ENCODE measurements around the gene PRKAG1.

PRKAG1 gene

GRCh38 chr12:49019443-49020324 is 1.1 kb upstream of the PRKAG1 start:
- TF ChIP-seq POLR2A (IDR thresholded peaks at IDR 0.05; ENCODE audit: low read depth, low read length), result no peak
- no peak for FAIRE-seq
- no peak for DNase-seq (ENCODE audit: insufficient read length, low spot score)

GRCh38 chr12:49019120-49019430 is 499 bp upstream of the PRKAG1 start:
- TF ChIP-seq POLR2A (IDR thresholded peaks at IDR 0.05; ENCODE audit: low read depth, low read length), result no peak
- DNase-seq (ENCODE audit: insufficient read length, low spot score), result no peak
- no peak for FAIRE-seq

GRCh38 chr12:49017891-49018260 is 700 bp downstream of the PRKAG1 start:
- no peak for TF ChIP-seq POLR2A (IDR thresholded peaks at IDR 0.05; ENCODE audit: low read depth, low read length)
- no peak for FAIRE-seq
- no peak for DNase-seq (ENCODE audit: insufficient read length, low spot score)

GRCh38 chr12:49015196-49015595 is 3.4 kb downstream of the PRKAG1 start:
- TF ChIP-seq POLR2A (IDR thresholded peaks at IDR 0.05; ENCODE audit: low read depth, low read length), result no peak
- DNase-seq (ENCODE audit: insufficient read length, low spot score) (no peak), FAIRE-seq (no peak)

- DNase-seq (ENCODE audit: insufficient read length, low spot score) (no peak), FAIRE-seq (no peak)
- TF ChIP-seq POLR2A (IDR thresholded peaks at IDR 0.05; ENCODE audit: low read depth, low read length), result no peak
Measured at GRCh38 chr12:49014547-49014946, 4.0 kb downstream of the PRKAG1 start.

- DNase-seq (ENCODE audit: insufficient read length, low spot score) (no peak), FAIRE-seq (no peak)
- no peak for TF ChIP-seq POLR2A (IDR thresholded peaks at IDR 0.05; ENCODE audit: low read depth, low read length)
Measured at GRCh38 chr12:49013428-49013827, 5.1 kb downstream of the PRKAG1 start.

GRCh38 chr12:49012739-49013138 is 5.8 kb downstream of the PRKAG1 start:
- FAIRE-seq, result no peak
- no peak for TF ChIP-seq POLR2A (IDR thresholded peaks at IDR 0.05; ENCODE audit: low read depth, low read length)

GRCh38 chr12:49010092-49010668 is 8.4 kb downstream of the PRKAG1 start:
- TF ChIP-seq POLR2A (IDR thresholded peaks at IDR 0.05; ENCODE audit: low read depth, low read length), result no peak
- FAIRE-seq (no peak), DNase-seq (ENCODE audit: insufficient read length, low spot score) (no peak)

More at GRCh38 chr12:49012739-49013138, 5.8 kb downstream of the PRKAG1 start:
- no peak for DNase-seq (ENCODE audit: insufficient read length, low spot score)

- FAIRE-seq, result no peak
- no peak for TF ChIP-seq POLR2A (IDR thresholded peaks at IDR 0.05; ENCODE audit: low read depth, low read length)
- no peak for DNase-seq (ENCODE audit: insufficient read length, low spot score)
Measured at GRCh38 chr12:49008943-49009342, 9.6 kb downstream of the PRKAG1 start.

- FAIRE-seq (no peak), DNase-seq (ENCODE audit: insufficient read length, low spot score) (no peak)
Measured at GRCh38 chr12:49000346-49000745, 18.2 kb downstream of the PRKAG1 start.

GRCh38 chr12:48999371-49000131 is 19.0 kb downstream of the PRKAG1 start, which contains the start of gene DDN:
Gene DDN (minus strand): TSS chr12:48999375. CDS start chr12:48999287, 88 bp downstream.
- no peak for FAIRE-seq

More at GRCh38 chr12:49000346-49000745, 18.2 kb downstream of the PRKAG1 start:
- TF ChIP-seq POLR2A (IDR thresholded peaks at IDR 0.05; ENCODE audit: low read depth, low read length), result no peak

GRCh38 chr12:48998497-48999353 is 19.9 kb downstream of the PRKAG1 start:
- no peak for DNase-seq (ENCODE audit: insufficient read length, low spot score)
- no peak for TF ChIP-seq POLR2A (IDR thresholded peaks at IDR 0.05; ENCODE audit: low read depth, low read length)
- no peak for FAIRE-seq

More at GRCh38 chr12:48999371-49000131, 19.0 kb downstream of the PRKAG1 start, which contains the start of gene DDN:
- no peak for TF ChIP-seq POLR2A (IDR thresholded peaks at IDR 0.05; ENCODE audit: low read depth, low read length)
- no peak for DNase-seq (ENCODE audit: insufficient read length, low spot score)

GRCh38 chr12:48997719-48998496 is 20.7 kb downstream of the PRKAG1 start:
- no peak for DNase-seq (ENCODE audit: insufficient read length, low spot score)

More at GRCh38 chr12:48997719-48998496, 20.7 kb downstream of the PRKAG1 start:
- no peak for FAIRE-seq
- TF ChIP-seq POLR2A (IDR thresholded peaks at IDR 0.05; ENCODE audit: low read depth, low read length), result no peak
